Astrocyte (in vitro differentiated cells and primary cell): Measurements from ENCODE around the gene CCDC8. TPM values are rescaled to one million over a fixed set of nuclear protein-coding genes. Genes with fewer than 3 reads are reported as not detected.
A peak's percentile ranks its signal among the peaks of the same experiment; 100 is the strongest.

Experiments
- DNase-seq: peaks from one replicate; pipeline ENCODE4 v3.0.0-alpha.2; 2010; ENCODE audit warnings: low read depth
- FAIRE-seq: peaks from 2 replicates; lab custom pipeline; 2011; peaks lifted over from hg19 to GRCh38; lab: Jason Lieb, UNC
- H2AFZ ChIP-seq: 2 replicates; pipeline ENCODE4 v1.6.0; 2012; ENCODE audit warnings: low read depth, low read length, inconsistent platforms
- H3K27ac ChIP-seq: 2 replicates; pipeline ENCODE4 v1.5.1; 2011; ENCODE audit warnings: low read depth, low read length, inconsistent platforms
- H3K27me3 ChIP-seq: 2 replicates; pipeline ENCODE4 v1.6.0; 2011; ENCODE audit warnings: low read length, inconsistent platforms; ENCODE audit not compliant: insufficient read depth
- H3K36me3 ChIP-seq: 2 replicates; pipeline ENCODE4 v1.5.1; 2011; ENCODE audit warnings: low read length, inconsistent platforms; ENCODE audit not compliant: insufficient read depth
- H3K4me1 ChIP-seq: 2 replicates; pipeline ENCODE4 v1.5.1; 2011; ENCODE audit warnings: low read length, inconsistent platforms; ENCODE audit not compliant: insufficient read depth
- H3K4me2 ChIP-seq: 2 replicates; pipeline ENCODE4 v1.6.0; 2012; ENCODE audit warnings: low read length, inconsistent platforms
- H3K4me3 ChIP-seq: 2 replicates; pipeline ENCODE4 v1.5.1; 2011; ENCODE audit warnings: low read depth, mild to moderate bottlenecking, low read length, inconsistent platforms; ENCODE audit not compliant: insufficient read depth
- H3K79me2 ChIP-seq: 2 replicates; pipeline ENCODE4 v1.6.0; 2012; ENCODE audit warnings: mild to moderate bottlenecking, low read length, inconsistent platforms; ENCODE audit not compliant: insufficient read depth
- H3K9ac ChIP-seq: 2 replicates; pipeline ENCODE4 v1.6.0; 2012; ENCODE audit warnings: mild to moderate bottlenecking, low read length, inconsistent platforms
- H3K9me3 ChIP-seq: 2 replicates; pipeline ENCODE4 v1.5.1; 2012; ENCODE audit warnings: low read depth, mild to moderate bottlenecking, low read length, inconsistent platforms; ENCODE audit not compliant: insufficient read depth
- H4K20me1 ChIP-seq: 2 replicates; pipeline ENCODE4 v1.6.0; 2012; ENCODE audit warnings: low read length, inconsistent platforms; ENCODE audit not compliant: insufficient read depth
- H3K27ac Mint-ChIP-seq: one replicate; pipeline ENCODE4 v1.8.0; 2021; ENCODE audit warnings: mild to moderate bottlenecking, mixed read lengths; ENCODE audit not compliant: unreplicated experiment
- H3K27me3 Mint-ChIP-seq: one replicate; pipeline ENCODE4 v1.8.0; 2021; ENCODE audit warnings: low read depth, mixed read lengths; ENCODE audit not compliant: unreplicated experiment
- H3K36me3 Mint-ChIP-seq: one replicate; pipeline ENCODE4 v1.8.0; 2021; ENCODE audit warnings: low read depth, mixed read lengths; ENCODE audit not compliant: unreplicated experiment
- H3K4me1 Mint-ChIP-seq: one replicate; pipeline ENCODE4 v1.8.0; 2021; ENCODE audit warnings: low read depth, mixed read lengths; ENCODE audit not compliant: unreplicated experiment
- H3K4me3 Mint-ChIP-seq: one replicate; pipeline ENCODE4 v1.8.0; 2021; ENCODE audit warnings: mild to moderate bottlenecking, moderate library complexity, mixed read lengths; ENCODE audit not compliant: unreplicated experiment
- H3K9me3 Mint-ChIP-seq: one replicate; pipeline ENCODE4 v1.8.0; 2021; ENCODE audit warnings: mild to moderate bottlenecking, mixed read lengths; ENCODE audit not compliant: unreplicated experiment
- CTCF ChIP-seq: IDR thresholded peaks from 2 replicates; pipeline ENCODE4 v1.5.1; 2011; ENCODE audit warnings: low read depth, mild to moderate bottlenecking, inconsistent platforms, low read length, moderate library complexity; ENCODE audit not compliant: insufficient read depth
- EZH2 ChIP-seq: IDR thresholded peaks from 2 replicates; pipeline ENCODE4 v1.6.1; 2012; ENCODE audit warnings: mild to moderate bottlenecking, low read length, inconsistent platforms; ENCODE audit not compliant: insufficient read depth
- total RNA-seq: library from RNA; stranded (reverse); gene quantifications from 2 replicates; pipeline ENCODE4 v1.2.1, GENCODE V29; 2021

The CCDC8 gene
- total RNA-seq, 1 donor from 2014 or later, result 35.5 TPM

GRCh38 chr19:46411925-46412649 is 1.3 kb downstream of the CCDC8 start:
- Histone ChIP-seq H2AFZ (peak overlapping the region; percentile 75), H3K27me3 (peaks cover 2% of the 10 kb centered on the region), H3K9ac (peak overlapping the region; percentile 71), H3K4me2 (peak overlapping the region; percentile 85), H3K9me3 (no peaks in the 10 kb centered on the region), H3K79me2 (peaks cover 23% of the 10 kb centered on the region), H3K36me3 (peaks cover 5% of the 10 kb centered on the region), H3K27ac (no peak overlapping the region), H3K4me1 (peaks cover 31% of the 10 kb centered on the region), H4K20me1 (peaks cover 35% of the 10 kb centered on the region), H3K4me3 (peak overlapping the region; percentile 59)
- no peak for FAIRE-seq
- H3K4me1 Mint-ChIP-seq, result peaks cover 27% of the 10 kb centered on the region
- TF ChIP-seq CTCF (no peak), EZH2 (no peak)
- peaks cover 9% of the 10 kb centered on the region for H3K36me3 Mint-ChIP-seq
- H3K4me3 Mint-ChIP-seq, result peak overlapping the region; percentile 93
- H3K27ac Mint-ChIP-seq, result peak overlapping the region; percentile 83
- no peaks in the 10 kb centered on the region for H3K27me3 Mint-ChIP-seq
- DNase-seq, result no peak
- peaks cover 2% of the 10 kb centered on the region for H3K9me3 Mint-ChIP-seq

GRCh38 chr19:46411088-46411924 is 2.1 kb downstream of the CCDC8 start:
- Histone ChIP-seq H3K9ac (peak overlapping the region; percentile 71), H3K4me1 (peaks cover 26% of the 10 kb centered on the region), H3K4me3 (peak overlapping the region; percentile 59), H3K4me2 (peak overlapping the region; percentile 85), H4K20me1 (peaks cover 35% of the 10 kb centered on the region), H3K79me2 (peaks cover 23% of the 10 kb centered on the region), H3K36me3 (peaks cover 5% of the 10 kb centered on the region), H2AFZ (no peak overlapping the region), H3K27me3 (peaks cover 4% of the 10 kb centered on the region), H3K27ac (no peak overlapping the region), H3K9me3 (no peaks in the 10 kb centered on the region)
- Mint-ChIP-seq H3K27ac (peak overlapping the region; percentile 26), H3K9me3 (peaks cover 2% of the 10 kb centered on the region), H3K4me3 (peak overlapping the region; percentile 93), H3K27me3 (no peaks in the 10 kb centered on the region), H3K4me1 (peaks cover 25% of the 10 kb centered on the region), H3K36me3 (peaks cover 9% of the 10 kb centered on the region)
- FAIRE-seq (no peak), DNase-seq (no peak)
- no peak for TF ChIP-seq CTCF
